ENCODE measurements around the gene RARRES2. TPM values are rescaled to one million over a fixed set of nuclear protein-coding genes. Genes with fewer than 3 reads are reported as not detected.

Gene RARRES2
- polyA plus RNA-seq, 1 donor (not counting 4 experiments of a cell fraction or from before 2014, with no cell fraction given), result not detected

DNA sequence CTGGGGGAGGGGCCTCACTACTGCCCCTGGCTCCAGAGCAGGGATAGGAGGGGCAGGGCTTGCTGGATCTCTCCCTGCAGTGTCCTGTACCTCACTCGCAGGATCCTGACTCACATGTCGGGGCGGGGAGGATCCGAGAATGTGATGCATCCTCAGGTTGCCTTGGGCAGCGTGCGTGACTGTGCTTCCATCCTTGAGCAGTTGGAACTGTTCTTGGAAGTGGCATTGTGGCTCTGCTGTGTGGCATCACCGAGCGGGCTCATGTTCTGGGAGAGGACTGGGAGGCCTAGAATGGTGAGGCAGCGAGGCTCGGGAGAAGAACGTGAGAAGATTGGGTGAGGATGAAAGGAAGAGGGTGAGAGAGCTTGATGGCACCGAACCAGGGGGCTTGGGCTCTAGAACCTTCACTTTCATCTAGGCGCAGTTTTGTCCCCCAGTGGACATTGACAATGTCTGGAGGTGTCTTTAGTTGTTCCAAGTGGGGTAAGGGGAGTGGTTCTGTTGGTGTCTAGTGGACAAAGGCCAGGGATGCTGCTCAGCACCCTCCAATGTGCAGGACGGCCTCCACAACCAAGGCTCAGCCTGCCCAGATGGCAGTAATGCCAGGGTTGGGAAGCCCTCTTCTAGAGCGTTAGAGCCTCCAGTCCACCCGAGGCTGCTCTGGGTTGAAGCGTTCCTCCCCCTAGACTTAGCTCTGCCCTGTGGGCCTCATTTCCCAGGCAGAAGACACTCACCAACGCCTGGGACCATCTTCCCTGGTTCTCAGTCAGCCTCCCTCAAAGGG, 8.4 kb downstream of the RARRES2 start:
- TF ChIP-seq, protein P1, sequence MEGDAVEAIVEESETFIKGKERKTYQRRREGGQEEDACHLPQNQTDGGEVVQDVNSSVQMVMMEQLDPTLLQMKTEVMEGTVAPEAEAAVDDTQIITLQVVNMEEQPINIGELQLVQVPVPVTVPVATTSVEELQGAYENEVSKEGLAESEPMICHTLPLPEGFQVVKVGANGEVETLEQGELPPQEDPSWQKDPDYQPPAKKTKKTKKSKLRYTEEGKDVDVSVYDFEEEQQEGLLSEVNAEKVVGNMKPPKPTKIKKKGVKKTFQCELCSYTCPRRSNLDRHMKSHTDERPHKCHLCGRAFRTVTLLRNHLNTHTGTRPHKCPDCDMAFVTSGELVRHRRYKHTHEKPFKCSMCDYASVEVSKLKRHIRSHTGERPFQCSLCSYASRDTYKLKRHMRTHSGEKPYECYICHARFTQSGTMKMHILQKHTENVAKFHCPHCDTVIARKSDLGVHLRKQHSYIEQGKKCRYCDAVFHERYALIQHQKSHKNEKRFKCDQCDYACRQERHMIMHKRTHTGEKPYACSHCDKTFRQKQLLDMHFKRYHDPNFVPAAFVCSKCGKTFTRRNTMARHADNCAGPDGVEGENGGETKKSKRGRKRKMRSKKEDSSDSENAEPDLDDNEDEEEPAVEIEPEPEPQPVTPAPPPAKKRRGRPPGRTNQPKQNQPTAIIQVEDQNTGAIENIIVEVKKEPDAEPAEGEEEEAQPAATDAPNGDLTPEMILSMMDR (optimal IDR thresholded peaks at IDR 0.05 in 1 of 3, IDR thresholded peaks at IDR 0.05 in 1 of 3, conservative IDR thresholded peaks at IDR 0.05 in 1 of 3; ENCODE audit: extremely low read depth in 1 of 3, insufficient read depth in 2 of 3, low read length in 3 of 3), result no peak
- no peak for TF ChIP-seq EZH2 (IDR thresholded peaks at IDR 0.05; ENCODE audit: low read length)
- Histone ChIP-seq H3K27ac (ENCODE audit: control insufficient read depth, insufficient read depth, low read length) (no peak overlapping the region), H3K9me3 (ENCODE audit: control insufficient read depth, low read depth, low read length) (no peaks in the 10 kb centered on the region), H3K4me1 (ENCODE audit: control insufficient read depth, extremely low read depth, insufficient read depth, low read length) (no peaks in the 10 kb centered on the region), H3K27me3 (ENCODE audit: control insufficient read depth, extremely low read depth, insufficient read depth, low read length) (no peaks in the 10 kb centered on the region), H3K79me2 (ENCODE audit: control insufficient read depth, insufficient read depth, low read length) (no peaks in the 10 kb centered on the region), H4K20me1 (ENCODE audit: control insufficient read depth, extremely low read depth, insufficient read depth, low read length) (no peaks in the 10 kb centered on the region), H3K9ac (ENCODE audit: control insufficient read depth, extremely low read depth, insufficient read depth, low read length) (no peak overlapping the region), H2AFZ (ENCODE audit: control insufficient read depth, low read length) (no peak overlapping the region), H3K36me3 (ENCODE audit: control insufficient read depth in 2 of 2, extremely low read depth in 1 of 2, insufficient read depth in 2 of 2, low read length in 2 of 2) (no peaks in the 10 kb centered on the region), H3K4me3 (ENCODE audit: control insufficient read depth in 2 of 3, extremely low read depth in 1 of 3, insufficient read depth in 2 of 3, low read depth in 1 of 3, low read length in 3 of 3) (no peak overlapping the region), H3K9me1 (ENCODE audit: control insufficient read depth, extremely low read depth, insufficient read depth, low read length) (no peaks in the 10 kb centered on the region), H3K4me2 (ENCODE audit: control insufficient read depth, extremely low read depth, insufficient read depth, low read depth, low read length) (no peak overlapping the region)
- dilution Hi-C loops (cut with MboI; ENCODE audit: extremely low pct_ligation_motif_present, low sequenced_read_pairs), result no loop called here
- DNase-seq (ENCODE audit: low read depth, low spot score) (no peak), FAIRE-seq (no peak)

DNA sequence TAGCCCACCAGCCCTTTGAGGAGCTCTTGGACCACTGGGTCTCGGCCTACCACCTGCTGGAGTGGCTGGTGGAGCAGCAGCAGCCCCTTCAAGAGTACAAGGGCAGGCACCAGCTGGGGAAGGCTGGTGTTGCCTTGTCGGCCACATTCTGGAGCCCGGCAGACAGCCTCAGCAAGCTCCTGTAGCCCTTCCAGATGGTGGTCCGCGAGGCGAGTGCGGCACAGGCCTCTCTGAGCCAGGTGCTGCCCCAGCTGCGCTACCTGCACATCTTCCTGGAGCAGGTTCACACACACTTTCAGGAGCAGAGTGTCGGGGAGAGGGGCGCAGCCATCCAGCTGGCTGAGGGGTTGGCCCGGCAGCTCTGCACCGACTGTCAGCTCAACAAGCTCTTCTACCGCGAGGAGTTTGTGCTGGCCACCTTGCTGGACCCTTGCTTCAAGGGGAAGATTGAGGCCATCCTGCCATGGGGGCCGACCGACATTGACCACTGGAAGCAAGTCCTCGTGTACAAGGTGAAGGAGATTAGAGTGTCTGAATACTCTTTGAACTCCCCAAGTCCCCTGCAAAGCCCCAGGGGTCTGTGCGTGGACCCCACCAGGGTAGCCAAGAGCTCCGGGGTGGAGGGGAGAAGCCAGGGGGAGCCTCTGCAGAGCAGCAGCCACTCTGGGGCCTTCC, 11.1 kb downstream of the RARRES2 start:
- no peaks in the 10 kb centered on the region for H3K79me2 ChIP-seq (ENCODE audit: control insufficient read depth, insufficient read depth, low read length)
- no peaks in the 10 kb centered on the region for H3K9me1 ChIP-seq (ENCODE audit: control insufficient read depth, extremely low read depth, insufficient read depth, low read length)
- H3K36me3 ChIP-seq (ENCODE audit: control insufficient read depth in 2 of 2, extremely low read depth in 1 of 2, insufficient read depth in 2 of 2, low read length in 2 of 2), result no peaks in the 10 kb centered on the region
- TF ChIP-seq EZH2 (IDR thresholded peaks at IDR 0.05; ENCODE audit: low read length), result no peak
- TF ChIP-seq, protein P1 (optimal IDR thresholded peaks at IDR 0.05 in 1 of 3, IDR thresholded peaks at IDR 0.05 in 1 of 3, conservative IDR thresholded peaks at IDR 0.05 in 1 of 3; ENCODE audit: extremely low read depth in 1 of 3, insufficient read depth in 2 of 3, low read length in 3 of 3), result no peak
- no peaks in the 10 kb centered on the region for H3K9me3 ChIP-seq (ENCODE audit: control insufficient read depth, low read depth, low read length)
- no peak overlapping the region for H3K27ac ChIP-seq (ENCODE audit: control insufficient read depth, insufficient read depth, low read length)
- H3K4me1 ChIP-seq (ENCODE audit: control insufficient read depth, extremely low read depth, insufficient read depth, low read length), result no peaks in the 10 kb centered on the region
- H2AFZ ChIP-seq (ENCODE audit: control insufficient read depth, low read length), result no peak overlapping the region
- H3K4me2 ChIP-seq (ENCODE audit: control insufficient read depth, extremely low read depth, insufficient read depth, low read depth, low read length), result no peak overlapping the region
- dilution Hi-C loops (cut with MboI; ENCODE audit: extremely low pct_ligation_motif_present, low sequenced_read_pairs), result no loop called here
- no peaks in the 10 kb centered on the region for H4K20me1 ChIP-seq (ENCODE audit: control insufficient read depth, extremely low read depth, insufficient read depth, low read length)
- no peak overlapping the region for H3K9ac ChIP-seq (ENCODE audit: control insufficient read depth, extremely low read depth, insufficient read depth, low read length)
- no peak overlapping the region for H3K4me3 ChIP-seq (ENCODE audit: control insufficient read depth in 2 of 3, extremely low read depth in 1 of 3, insufficient read depth in 2 of 3, low read depth in 1 of 3, low read length in 3 of 3)
- FAIRE-seq (no peak), DNase-seq (ENCODE audit: low read depth, low spot score) (no peak)
- H3K27me3 ChIP-seq (ENCODE audit: control insufficient read depth, extremely low read depth, insufficient read depth, low read length), result no peaks in the 10 kb centered on the region
